ENCODE data around the gene TNFRSF12A. TPM values are rescaled to one million over a fixed set of nuclear protein-coding genes. Genes with fewer than 3 reads are reported as not detected.

TNFRSF12A gene
- total RNA-seq, 2 experiments from 2014 or later: 1.8 to 1.9 TPM

DNA sequence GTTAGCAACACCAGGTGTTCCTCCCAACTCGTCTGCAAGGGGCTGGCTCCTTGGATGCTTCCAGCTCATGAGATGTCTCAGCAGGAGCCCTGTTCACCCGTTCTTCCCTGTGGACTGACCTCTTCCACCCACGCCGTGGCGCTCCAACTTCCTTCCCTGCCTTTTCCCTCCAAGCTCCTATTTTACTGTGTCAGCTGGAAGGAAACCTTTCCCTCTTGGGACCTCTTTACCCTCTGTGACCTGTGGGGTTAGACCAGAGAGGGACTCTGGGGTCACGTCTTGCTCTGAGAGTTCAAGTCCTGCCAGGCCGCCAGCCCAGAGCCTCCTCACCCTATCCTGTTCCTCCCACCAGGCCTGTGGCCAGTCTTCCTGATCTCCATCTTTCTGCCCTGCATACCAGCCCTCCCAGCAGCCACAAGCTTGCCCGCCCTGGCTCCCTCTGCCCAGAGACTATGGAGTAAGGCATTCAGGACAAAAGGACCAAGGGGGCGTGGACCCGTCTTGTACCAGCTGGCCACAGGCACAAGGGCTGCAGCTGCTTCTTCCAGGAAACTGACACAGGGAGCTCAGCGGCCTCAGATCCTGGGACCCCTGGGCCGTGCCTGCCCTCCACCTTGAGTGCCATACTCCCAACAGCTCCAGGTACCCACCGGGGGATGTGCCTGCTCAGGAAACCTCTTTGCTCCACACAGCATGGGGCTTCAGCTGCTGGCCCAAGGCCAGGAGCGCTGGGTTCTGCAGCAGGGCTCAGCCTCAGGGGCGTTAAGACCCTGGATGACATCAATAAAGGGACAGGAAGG lies 48.0 kb upstream of the TNFRSF12A start:
- H3K9me3 ChIP-seq (ENCODE audit: control insufficient read depth in 1 of 2, insufficient read depth in 1 of 2, low read length in 2 of 2): peaks cover 0 to 15% of the 10 kb centered on the region in 2 experiments
- H3K36me3 Mint-ChIP-seq (ENCODE audit: low read depth): no peaks in the 10 kb centered on the region
- H3K27me3 ChIP-seq (ENCODE audit: control insufficient read depth in 1 of 2, insufficient read depth in 2 of 2, low read length in 2 of 2): peaks cover 15 to 18% of the 10 kb centered on the region in 2 experiments
- H3K27ac Mint-ChIP-seq: no peak overlapping the region
- peak overlapping the region; percentile 70 for H3K4me3 Mint-ChIP-seq
- POLR2A ChIA-PET: no interaction called here
- intact Hi-C loops (cut with DNase I, micrococcal nuclease): no loop called here
- no peak for DNase-seq
- peaks cover 22% of the 10 kb centered on the region for H3K27me3 Mint-ChIP-seq
- no peak for ATAC-seq (ENCODE audit: poor library complexity)
- H3K9me3 Mint-ChIP-seq: no peaks in the 10 kb centered on the region
- TF ChIP-seq, protein P1, sequence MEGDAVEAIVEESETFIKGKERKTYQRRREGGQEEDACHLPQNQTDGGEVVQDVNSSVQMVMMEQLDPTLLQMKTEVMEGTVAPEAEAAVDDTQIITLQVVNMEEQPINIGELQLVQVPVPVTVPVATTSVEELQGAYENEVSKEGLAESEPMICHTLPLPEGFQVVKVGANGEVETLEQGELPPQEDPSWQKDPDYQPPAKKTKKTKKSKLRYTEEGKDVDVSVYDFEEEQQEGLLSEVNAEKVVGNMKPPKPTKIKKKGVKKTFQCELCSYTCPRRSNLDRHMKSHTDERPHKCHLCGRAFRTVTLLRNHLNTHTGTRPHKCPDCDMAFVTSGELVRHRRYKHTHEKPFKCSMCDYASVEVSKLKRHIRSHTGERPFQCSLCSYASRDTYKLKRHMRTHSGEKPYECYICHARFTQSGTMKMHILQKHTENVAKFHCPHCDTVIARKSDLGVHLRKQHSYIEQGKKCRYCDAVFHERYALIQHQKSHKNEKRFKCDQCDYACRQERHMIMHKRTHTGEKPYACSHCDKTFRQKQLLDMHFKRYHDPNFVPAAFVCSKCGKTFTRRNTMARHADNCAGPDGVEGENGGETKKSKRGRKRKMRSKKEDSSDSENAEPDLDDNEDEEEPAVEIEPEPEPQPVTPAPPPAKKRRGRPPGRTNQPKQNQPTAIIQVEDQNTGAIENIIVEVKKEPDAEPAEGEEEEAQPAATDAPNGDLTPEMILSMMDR (IDR thresholded peaks at IDR 0.05): no peak
- peaks cover 33% of the 10 kb centered on the region for H3K4me1 ChIP-seq (ENCODE audit: insufficient read depth, low read length)
- H3K27ac ChIP-seq (ENCODE audit: low read depth in 1 of 2, low read length in 2 of 2): no peak overlapping the region
- no peak overlapping the region for H3K4me3 ChIP-seq (ENCODE audit: low read length)
- peaks cover 19% of the 10 kb centered on the region for H3K4me1 Mint-ChIP-seq (ENCODE audit: low read depth)
- H3K36me3 ChIP-seq (ENCODE audit: insufficient read depth, low read length): no peaks in the 10 kb centered on the region
- CTCF ChIA-PET: no interaction called here

DNA sequence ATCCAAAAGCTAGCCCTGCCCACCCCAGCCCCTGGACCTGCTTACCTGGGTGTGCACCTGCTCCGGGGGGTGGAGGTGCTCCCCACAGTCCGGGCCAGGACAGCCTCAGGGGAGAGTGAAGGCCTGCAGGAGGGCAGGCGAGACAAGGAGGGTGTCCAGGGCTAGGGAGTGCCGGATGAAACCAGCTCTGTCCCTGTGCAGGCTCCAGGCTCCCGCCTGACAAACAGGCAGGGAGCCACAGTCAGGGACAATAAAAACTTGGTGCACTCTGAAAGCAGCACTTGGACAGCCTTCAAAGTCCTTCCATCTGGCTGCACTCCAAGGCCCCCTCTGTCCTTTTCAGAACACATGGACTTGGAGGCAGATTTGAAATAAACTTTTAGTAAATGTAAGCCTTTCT lies 47.1 kb upstream of the TNFRSF12A start:
- DNase-seq (no peak), ATAC-seq (ENCODE audit: poor library complexity) (no peak)
- peaks cover 16% of the 10 kb centered on the region for H3K4me1 Mint-ChIP-seq (ENCODE audit: low read depth)
- H3K4me1 ChIP-seq (ENCODE audit: insufficient read depth, low read length): peaks cover 24% of the 10 kb centered on the region
- H3K36me3 ChIP-seq (ENCODE audit: insufficient read depth, low read length): no peaks in the 10 kb centered on the region
- POLR2A ChIA-PET: no interaction called here
- no peak overlapping the region for H3K27ac ChIP-seq (ENCODE audit: low read depth in 1 of 2, low read length in 2 of 2)
- no peak overlapping the region for H3K4me3 ChIP-seq (ENCODE audit: low read length)
- no peak overlapping the region for H3K27ac Mint-ChIP-seq
- H3K36me3 Mint-ChIP-seq (ENCODE audit: low read depth): no peaks in the 10 kb centered on the region
- intact Hi-C loops (cut with DNase I, micrococcal nuclease): no loop called here
- peaks cover 0 to 7% of the 10 kb centered on the region in 2 experiments for H3K9me3 ChIP-seq (ENCODE audit: control insufficient read depth in 1 of 2, insufficient read depth in 1 of 2, low read length in 2 of 2)
- no peak overlapping the region for H3K4me3 Mint-ChIP-seq
- CTCF ChIA-PET: no interaction called here
- H3K27me3 ChIP-seq (ENCODE audit: control insufficient read depth in 1 of 2, insufficient read depth in 2 of 2, low read length in 2 of 2): peaks cover 8 to 9% of the 10 kb centered on the region in 2 experiments
- no peaks in the 10 kb centered on the region for H3K9me3 Mint-ChIP-seq
- H3K27me3 Mint-ChIP-seq: peaks cover 15% of the 10 kb centered on the region
- TF ChIP-seq, protein P1 (IDR thresholded peaks at IDR 0.05): no peak

DNA sequence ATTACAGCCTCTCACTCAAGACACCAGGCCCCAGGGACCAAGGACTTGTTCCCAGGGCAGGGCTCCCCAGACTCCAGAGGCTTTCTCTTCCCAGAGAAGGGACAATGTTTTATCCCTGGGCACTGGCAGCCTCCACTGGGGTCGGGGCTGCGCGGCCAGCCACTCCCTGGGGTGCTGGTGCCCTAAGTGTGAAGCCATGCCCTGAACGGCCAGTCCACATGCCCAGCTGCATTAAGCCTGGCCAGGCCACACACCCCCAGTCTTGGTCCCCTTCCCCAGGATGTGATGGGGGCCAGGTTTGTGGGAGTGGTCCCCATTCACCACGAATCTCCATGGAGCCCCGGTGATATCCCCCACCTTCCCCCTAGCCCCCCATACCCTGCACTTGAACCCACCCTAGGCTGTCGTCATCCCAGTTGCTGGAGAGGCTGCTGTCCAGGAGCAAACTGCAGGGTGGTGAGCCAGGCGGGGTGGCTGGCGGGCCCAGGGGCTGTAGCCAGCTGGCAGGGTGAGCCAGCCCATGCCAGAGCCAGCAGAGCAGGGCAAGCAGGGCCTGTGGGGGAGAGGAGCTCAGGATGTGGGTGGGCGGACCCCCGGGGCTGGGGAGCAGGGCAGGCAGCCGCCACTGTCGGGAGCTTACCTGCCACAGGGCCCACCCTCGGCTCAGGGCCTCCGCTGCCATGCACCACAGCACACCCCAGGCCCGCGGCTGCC lies 46.4 kb upstream of the TNFRSF12A start:
- ChIA-PET POLR2A (no interaction called here), CTCF (no interaction called here)
- no peak overlapping the region for H3K27ac ChIP-seq (ENCODE audit: low read depth in 1 of 2, low read length in 2 of 2)
- no peak for DNase-seq
- H3K4me1 Mint-ChIP-seq (ENCODE audit: low read depth): peaks cover 10% of the 10 kb centered on the region
- no peak overlapping the region for H3K4me3 ChIP-seq (ENCODE audit: low read length)
- TF ChIP-seq, protein P1 (IDR thresholded peaks at IDR 0.05): no peak
- H3K36me3 ChIP-seq (ENCODE audit: insufficient read depth, low read length): no peaks in the 10 kb centered on the region
- H3K27me3 Mint-ChIP-seq: peaks cover 9% of the 10 kb centered on the region
- no peak overlapping the region for H3K4me3 Mint-ChIP-seq
- ATAC-seq (ENCODE audit: poor library complexity): no peak
- H3K27me3 ChIP-seq (ENCODE audit: control insufficient read depth in 1 of 2, insufficient read depth in 2 of 2, low read length in 2 of 2): peaks cover 2% of the 10 kb centered on the region in 2 experiments
- peaks cover 0 to 2% of the 10 kb centered on the region in 2 experiments for H3K9me3 ChIP-seq (ENCODE audit: control insufficient read depth in 1 of 2, insufficient read depth in 1 of 2, low read length in 2 of 2)
- H3K9me3 Mint-ChIP-seq: no peaks in the 10 kb centered on the region
- H3K27ac Mint-ChIP-seq: no peak overlapping the region
- no peaks in the 10 kb centered on the region for H3K36me3 Mint-ChIP-seq (ENCODE audit: low read depth)
- H3K4me1 ChIP-seq (ENCODE audit: insufficient read depth, low read length): peaks cover 17% of the 10 kb centered on the region
- intact Hi-C loops (cut with DNase I, micrococcal nuclease): no loop called here
